NCI-H2227 (cell line): Measurements from ENCODE around the gene RCVRN.

Experiments used
- DNase-seq: peaks from one replicate; lab custom pipeline; 2025; ENCODE audit not compliant: unreplicated experiment; lab: John Stamatoyannopoulos, UW

RCVRN gene

GRCh38 chr17:9899280-9900043 lies 5.6 kb downstream of the RCVRN start:
- DNase-seq, result no peak

- DNase-seq, result no peak
Measured at GRCh38 chr17:9898812-9899211, 6.3 kb downstream of the RCVRN start.

- DNase-seq, result no peak
Measured at GRCh38 chr17:9897372-9897968, 7.6 kb downstream of the RCVRN start.

GRCh38 chr17:9895923-9896322 lies 9.1 kb downstream of the RCVRN start:
- DNase-seq, result no peak

- DNase-seq, result no peak
Measured at GRCh38 chr17:9894231-9894630, 10.8 kb downstream of the RCVRN start.

- no peak for DNase-seq
Measured at GRCh38 chr17:9893411-9894012, 11.6 kb downstream of the RCVRN start.

- DNase-seq, result no peak
Measured at GRCh38 chr17:9890124-9890523, 14.9 kb downstream of the RCVRN start.

- no peak for DNase-seq
Measured at GRCh38 chr17:9887508-9887907, 17.6 kb downstream of the RCVRN start.

- DNase-seq, result no peak
Measured at GRCh38 chr17:9886141-9886930, 18.7 kb downstream of the RCVRN start.

GRCh38 chr17:9883451-9883850 lies 21.6 kb downstream of the RCVRN start:
- DNase-seq, result no peak

- DNase-seq, result no peak
Measured at GRCh38 chr17:9880582-9880999, 24.5 kb downstream of the RCVRN start.

GRCh38 chr17:9878786-9879525 lies 26.1 kb downstream of the RCVRN start:
- DNase-seq, result no peak

GRCh38 chr17:9878356-9878755 lies 26.7 kb downstream of the RCVRN start:
- DNase-seq, result no peak

- no peak for DNase-seq
Measured at GRCh38 chr17:9875441-9875840, 29.6 kb downstream of the RCVRN start.

GRCh38 chr17:9874722-9875121 lies 30.3 kb downstream of the RCVRN start:
- no peak for DNase-seq

- DNase-seq, result no peak
Measured at GRCh38 chr17:9872852-9873251, 32.2 kb downstream of the RCVRN start.

- DNase-seq, result no peak
Measured at GRCh38 chr17:9868552-9868951, 36.5 kb downstream of the RCVRN start.

- no peak for DNase-seq
Measured at GRCh38 chr17:9865586-9865985, 39.5 kb downstream of the RCVRN start.

- DNase-seq, result no peak
Measured at GRCh38 chr17:9862949-9863348, 42.1 kb downstream of the RCVRN start.

- DNase-seq, result no peak
Measured at GRCh38 chr17:9862220-9862619, 42.9 kb downstream of the RCVRN start.

GRCh38 chr17:9860851-9861250 lies 44.2 kb downstream of the RCVRN start:
- DNase-seq, result no peak
